ENCODE data around the gene UBE2G1. TPM values are rescaled to one million over a fixed set of nuclear protein-coding genes. Genes with fewer than 3 reads are reported as not detected.
A peak's percentile ranks its signal among the peaks of the same experiment; 100 is the strongest.

Gene UBE2G1
- total and polyA plus RNA-seq, 2 of the 8 experiments (the other 6 are each of a cell fraction or from before 2014, with no cell fraction given) = 73.9 to 170 TPM

DNA sequence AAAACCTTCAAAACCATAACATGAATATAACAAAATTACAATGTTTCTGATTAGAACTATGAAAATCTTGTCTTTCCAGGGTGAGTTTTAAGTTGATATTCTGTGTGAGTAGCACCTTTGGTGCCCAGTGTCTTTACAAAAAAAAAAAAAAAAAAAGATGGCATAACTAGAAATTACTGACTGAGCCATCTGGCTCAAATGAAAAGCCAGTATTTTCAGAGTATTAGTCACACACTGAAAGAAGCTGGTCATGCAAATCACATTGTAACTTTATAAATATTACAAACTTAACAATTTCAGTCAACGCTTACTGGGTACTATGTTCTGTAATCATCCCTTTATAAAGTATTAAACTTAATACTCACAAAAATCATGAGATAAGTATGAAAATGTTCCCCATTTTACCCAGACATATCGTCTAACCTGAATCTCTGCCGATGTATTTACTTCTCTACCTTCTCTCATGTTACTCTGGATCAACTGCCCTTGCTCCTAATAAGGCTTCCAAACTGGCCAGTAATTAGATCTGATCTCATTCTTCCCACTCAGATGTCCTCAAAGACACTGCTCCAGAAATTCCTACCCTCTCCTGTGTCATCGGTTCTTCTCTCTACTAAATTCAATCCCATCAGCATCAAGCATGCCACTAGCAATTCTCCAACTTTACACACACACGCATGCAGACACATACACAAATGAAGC is 25.4 kb downstream of the UBE2G1 start:
- H2AFZ ChIP-seq (ENCODE audit: low read length) = no peak overlapping the region
- peaks cover 32 to 43% of the 10 kb centered on the region in 2 experiments for H4K20me1 ChIP-seq (replicated peaks in 1 of 2; ENCODE audit: control insufficient read depth in 1 of 2, insufficient read depth in 2 of 2, low read length in 2 of 2)
- FAIRE-seq = no peak
- no peak overlapping the region for H2BK12ac ChIP-seq (ENCODE audit: low read depth, low read length)
- H4K5ac ChIP-seq (ENCODE audit: insufficient read length, low read depth, low read length) = no peak overlapping the region
- H3K23me2 ChIP-seq (ENCODE audit: low read depth, low read length) = no peaks in the 10 kb centered on the region; the same call in 1 of the 2 replicates
- no peak overlapping the region for H3K56ac ChIP-seq (replicated peaks; ENCODE audit: insufficient read length, low read depth, low read length)
- no peak overlapping the region for H4K8ac ChIP-seq (ENCODE audit: extremely low read depth, insufficient read depth, low read length)
- H3K23ac ChIP-seq (ENCODE audit: insufficient read length) = no peak overlapping the region
- H3K79me1 ChIP-seq (ENCODE audit: low read depth, low read length) = peaks cover 11% of the 10 kb centered on the region
- no peak overlapping the region for H2BK20ac ChIP-seq (ENCODE audit: low read length)
- peaks cover 0 to 7% (median under 1%) of the 10 kb centered on the region in 4 experiments; a peak in 4 of 7 replicates for H3K4me1 ChIP-seq (replicated peaks in 1 of 4; ENCODE audit: control insufficient read depth in 3 of 4, insufficient read depth in 4 of 4, low read length in 3 of 4)
- H2BK15ac ChIP-seq (ENCODE audit: low read length) = no peak overlapping the region
- no peak overlapping the region for H3K18ac ChIP-seq (ENCODE audit: extremely low read depth, low read length)
- no peak overlapping the region for H2AK5ac ChIP-seq (ENCODE audit: low read depth, low read length)
- no peaks in the 10 kb centered on the region for H3K9me3 ChIP-seq (ENCODE audit: insufficient read depth in 2 of 2, low read depth in 1 of 2, low read length in 1 of 2)
- no peak overlapping the region for H3K9ac ChIP-seq (replicated peaks in 1 of 4; ENCODE audit: extremely low read depth in 1 of 4, low read depth in 3 of 4, low read length in 3 of 4)
- H2BK5ac ChIP-seq (ENCODE audit: low read depth, low read length) = no peak overlapping the region
- ChIA-PET POLR2A (ENCODE audit: partially characterized antibody) (interaction anchor here (0.6 to 3.2 kb wide), 4 partner anchors 8 to 24 kb away, joined by 3 to 10 read pairs (median 4); no protein-coding TSS in a partner anchor), CTCF (ENCODE audit: partially characterized antibody) (interaction anchor here (1.1 to 1.2 kb wide), 2 partner anchors 13 to 72 kb away, joined by 3 read pairs; no protein-coding TSS in a partner anchor)
- no peak overlapping the region for H2BK120ac ChIP-seq (replicated peaks; ENCODE audit: low read depth, low read length)
- peaks cover 43 to 100% of the 10 kb centered on the region in 2 experiments for H3K79me2 ChIP-seq (ENCODE audit: control insufficient read depth in 1 of 2, insufficient read depth in 2 of 2, low read length in 2 of 2)
- no peak overlapping the region for H4K91ac ChIP-seq (replicated peaks; ENCODE audit: insufficient read length, low read length)
- H3K27ac ChIP-seq (ENCODE audit: low read depth, low read length) = no peak overlapping the region
- 0 out of 4 replicates have a peak overlapping the region, but pooled peaks of 1 of the 2 experiments have one; percentile 11 for H3K4me2 ChIP-seq (ENCODE audit: insufficient read depth in 1 of 2, low read depth in 2 of 2, low read length in 2 of 2)
- H3K27me3 ChIP-seq (replicated peaks in 1 of 4; ENCODE audit: control insufficient read depth in 3 of 4, extremely low read depth in 1 of 4, insufficient read depth in 3 of 4, low read length in 3 of 4) = no peaks in the 10 kb centered on the region
- H3K4ac ChIP-seq (replicated peaks; ENCODE audit: insufficient read length, low read depth, low read length) = no peak overlapping the region
- 86% methylated on average over 5 of the region's 5 CpGs; no CpG with 5 or more reads in 1 of the 2 experiments for WGBS, 2 experiments (ENCODE audit: extremely low coverage in 1 of 2, insufficient coverage in 1 of 2, insufficient read length in 1 of 2, insufficient replicate concordance in 2 of 2, low coverage in 1 of 2, low lambda C conversion rate in 2 of 2, missing lambda C conversion rate in 1 of 2)
- H3K4me3 ChIP-seq (ENCODE audit: extremely low read depth in 1 of 4, insufficient read depth in 2 of 4, low read depth in 3 of 4, low read length in 4 of 4) = no peak overlapping the region
- no peak overlapping the region for H3K14ac ChIP-seq (ENCODE audit: insufficient read length)
- H3K36me3 ChIP-seq (ENCODE audit: control insufficient read depth in 2 of 4, insufficient read depth in 4 of 4, low read length in 3 of 4) = no peaks in the 10 kb centered on the region
- no peak for DNase-seq (ENCODE audit: low read depth in 1 of 2, low spot score in 2 of 2)
- TF ChIP-seq CBX5 (IDR thresholded peaks at IDR 0.05; ENCODE audit: low read depth, low read length) (no peak), CTBP2 (IDR thresholded peaks at IDR 0.05; ENCODE audit: borderline replicate concordance, insufficient read depth, insufficient read length, low read length) (no peak), FOSL1 (IDR thresholded peaks at IDR 0.05; ENCODE audit: insufficient read depth, low read depth, low read length) (no peak), KDM1A (IDR thresholded peaks at IDR 0.05; ENCODE audit: borderline replicate concordance, low read length) (no peak), EZH2 (IDR thresholded peaks at IDR 0.05; ENCODE audit: low read depth, low read length, severe bottlenecking) (no peak)
- TF ChIP-seq, protein P1, sequence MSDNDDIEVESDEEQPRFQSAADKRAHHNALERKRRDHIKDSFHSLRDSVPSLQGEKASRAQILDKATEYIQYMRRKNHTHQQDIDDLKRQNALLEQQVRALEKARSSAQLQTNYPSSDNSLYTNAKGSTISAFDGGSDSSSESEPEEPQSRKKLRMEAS (IDR thresholded peaks at IDR 0.05) = no peak

All from H1 (cell line).